SW480 (cell line): ENCODE data around the gene METTL16.
"Not testable (repeated sequence)": the region's sequence is repeated elsewhere in the genome, so short reads cannot be mapped to it uniquely, and the experiment has no call there.

Source experiments
- DNase-seq: peaks from one replicate; pipeline ENCODE4 v3.0.0-alpha.2; 2016; ENCODE audit warnings: low spot score

The METTL16 gene

DNA sequence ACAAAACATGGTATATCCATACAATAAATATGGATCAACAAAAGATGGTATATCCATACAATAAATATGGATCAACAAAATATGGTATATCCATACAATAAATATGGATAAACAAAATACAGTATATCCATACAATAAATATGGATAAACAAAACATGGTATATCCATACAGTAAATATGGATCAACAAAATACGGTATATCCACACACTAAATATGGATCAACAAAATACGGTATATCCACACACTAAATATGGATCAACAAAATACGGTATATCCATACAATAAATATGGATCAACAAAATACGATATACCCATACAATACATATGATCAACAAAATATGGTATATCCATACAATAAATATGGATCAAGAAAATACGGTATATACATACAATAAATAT lies 8.1 kb downstream of the METTL16 start:
- DNase-seq: no peak

DNA sequence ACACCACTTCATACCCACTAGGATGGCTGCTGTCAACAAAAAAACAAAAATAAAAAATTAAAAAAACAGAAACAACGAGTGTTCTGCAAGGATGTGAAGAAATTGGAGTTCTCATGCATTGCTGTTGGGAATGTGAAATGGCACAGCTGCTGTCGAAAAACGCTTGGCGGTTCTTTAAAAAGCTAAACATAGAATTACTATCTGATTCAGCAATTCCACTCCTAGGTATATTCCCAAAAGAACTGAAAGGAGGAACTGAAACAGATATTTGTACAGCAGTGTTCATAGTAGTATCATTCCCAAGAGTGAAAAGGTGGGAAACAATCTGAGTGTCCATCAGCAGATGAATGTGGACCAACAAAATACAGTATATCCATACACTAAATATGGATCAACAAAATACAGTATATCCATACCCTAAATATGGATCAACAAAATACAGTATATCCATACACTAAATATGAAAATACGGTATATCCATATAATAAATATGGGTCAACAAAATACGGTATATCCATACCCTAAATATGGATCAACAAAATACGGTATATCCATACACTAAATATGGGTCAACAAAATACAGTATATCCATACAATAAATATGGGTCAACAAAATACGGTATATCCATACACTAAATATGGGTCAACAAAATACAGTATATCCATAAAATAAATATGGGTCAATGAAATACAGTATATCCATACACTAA lies 8.7 kb downstream of the METTL16 start:
- DNase-seq: no peak

DNA sequence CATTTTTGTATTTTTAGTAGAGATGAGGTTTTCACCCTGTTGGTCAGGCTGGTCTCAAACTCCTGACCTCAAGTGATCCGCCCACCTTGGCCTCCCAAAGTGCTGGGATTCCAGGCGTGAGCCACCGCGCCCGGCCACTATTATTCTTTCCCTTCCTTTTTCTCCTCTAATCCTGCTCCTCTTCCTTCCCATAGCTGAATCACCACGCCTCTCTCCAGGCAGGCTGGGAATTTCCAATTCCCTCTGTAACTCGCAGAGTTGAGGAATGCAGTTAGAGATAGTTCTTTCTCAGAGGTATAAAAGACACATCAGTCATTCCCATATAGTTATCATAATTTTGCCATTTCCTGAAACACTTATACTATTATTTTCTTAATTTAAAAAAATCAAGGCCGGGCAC lies 11.2 kb downstream of the METTL16 start:
- no peak for DNase-seq

DNA sequence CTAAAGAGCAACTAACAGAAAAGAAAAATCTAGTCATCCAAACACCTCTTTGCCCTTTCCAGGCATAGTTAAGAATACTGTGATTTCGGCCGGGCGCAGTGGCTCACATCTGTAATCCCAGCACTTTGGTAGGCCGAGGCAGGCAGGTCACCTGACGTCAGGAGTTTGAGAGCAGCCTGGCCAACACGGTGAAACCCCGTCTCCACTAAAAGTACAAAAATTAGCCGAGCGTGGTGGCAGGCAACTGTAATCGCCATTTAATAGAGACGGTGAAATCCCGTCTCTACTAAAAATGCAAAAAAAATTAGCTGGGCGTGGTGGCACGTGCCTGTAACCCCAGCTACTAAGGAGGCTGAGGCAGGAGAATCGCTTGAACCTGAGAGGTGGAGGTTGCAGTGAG lies 22.4 kb downstream of the METTL16 start:
- not testable (repeated sequence) for DNase-seq

DNA sequence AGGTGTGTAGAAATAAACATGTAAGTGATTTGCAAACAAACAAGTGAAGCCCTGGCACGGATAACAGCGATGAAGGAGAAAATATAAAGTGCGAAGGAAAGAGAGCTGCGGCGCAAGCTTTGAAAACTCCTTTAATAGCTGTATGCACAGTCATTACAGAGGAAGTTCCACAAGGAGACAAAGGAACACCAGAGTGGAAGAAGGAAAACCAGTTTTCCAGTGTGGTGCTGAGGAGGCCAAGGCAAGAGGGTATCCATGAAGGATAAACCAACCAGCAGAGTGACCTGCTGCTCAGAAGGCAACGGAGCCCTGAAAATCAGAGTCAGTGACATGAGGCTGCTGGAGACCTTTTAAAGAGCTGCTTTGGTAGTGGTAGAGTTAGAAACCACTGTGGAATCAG lies 24.4 kb downstream of the METTL16 start:
- DNase-seq: no peak

DNA sequence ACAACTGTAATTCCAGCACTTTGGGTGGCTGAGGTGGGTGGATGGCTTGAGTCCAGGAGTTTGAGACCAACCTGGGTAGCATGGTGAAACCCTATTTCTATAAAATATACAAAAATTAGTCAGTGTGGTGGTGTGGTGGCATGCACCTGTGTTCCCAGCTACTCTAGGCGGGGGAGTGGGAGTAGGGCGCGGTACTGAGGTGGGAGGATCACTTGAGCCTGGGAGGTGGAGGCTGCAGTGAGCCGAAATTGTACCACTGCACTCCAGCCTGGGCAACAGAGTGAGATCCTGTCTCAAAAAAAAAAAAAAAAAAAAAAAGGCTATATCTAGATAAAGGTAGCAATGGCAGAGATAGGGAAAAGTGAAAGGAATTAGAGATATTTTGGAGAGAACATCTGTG lies 25.0 kb downstream of the METTL16 start:
- not testable (repeated sequence) for DNase-seq

DNA sequence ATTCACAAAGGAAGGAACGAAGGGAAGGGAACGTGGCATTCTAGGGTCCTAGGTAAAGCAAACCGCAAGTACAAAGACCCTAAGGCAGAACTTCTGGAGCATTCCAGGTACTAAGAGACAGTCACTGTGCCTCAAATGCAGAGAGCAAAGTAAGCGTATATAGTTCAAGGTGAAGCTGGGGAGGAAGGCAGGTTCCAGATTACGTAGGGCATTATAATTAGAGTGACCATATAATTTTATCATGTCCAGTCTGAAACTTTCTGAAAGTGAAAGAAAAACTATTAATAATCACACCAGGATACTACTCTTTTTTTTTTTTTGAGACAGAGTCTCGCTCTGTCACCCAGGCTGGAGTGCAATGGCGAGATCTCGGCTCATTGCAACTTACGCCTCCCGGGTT lies 25.7 kb downstream of the METTL16 start:
- DNase-seq: no peak

DNA sequence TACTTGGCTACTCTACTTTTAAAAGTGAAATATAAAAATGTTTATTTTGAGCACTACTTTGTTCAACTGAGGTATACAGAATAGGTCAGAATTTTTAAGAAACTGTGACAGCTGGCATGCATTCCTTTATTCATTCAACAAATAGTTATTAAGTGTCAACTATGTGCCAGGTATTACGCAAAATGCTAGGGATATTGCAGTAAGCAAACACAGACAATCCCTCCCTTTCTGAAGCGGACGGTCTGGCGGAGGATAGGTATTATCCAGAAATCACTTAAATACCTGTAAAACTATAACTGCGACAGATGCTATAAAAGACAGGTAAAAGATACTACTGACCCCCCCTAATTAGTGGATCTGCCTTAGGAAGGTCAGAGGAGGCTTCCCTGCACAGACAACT lies 26.1 kb downstream of the METTL16 start:
- DNase-seq: no peak

DNA sequence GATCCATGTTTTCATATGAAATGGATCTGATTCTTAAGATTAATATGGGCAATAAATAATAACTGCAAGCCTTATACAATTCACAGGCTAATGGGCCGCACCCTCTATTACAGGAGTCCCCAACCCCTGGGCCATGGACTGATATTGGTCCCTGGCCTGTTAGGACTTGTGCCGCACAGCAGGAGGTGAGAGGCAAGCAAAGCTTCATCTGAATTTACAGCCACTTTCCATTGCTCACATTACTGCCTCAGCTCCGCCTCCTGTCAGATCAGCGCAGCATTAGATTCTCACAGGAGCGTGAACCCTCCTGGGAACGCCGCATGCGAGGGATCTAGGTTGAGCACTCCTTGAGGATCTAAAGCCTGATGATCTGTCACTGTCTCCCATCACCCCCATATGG lies 26.8 kb downstream of the METTL16 start:
- DNase-seq: no peak

DNA sequence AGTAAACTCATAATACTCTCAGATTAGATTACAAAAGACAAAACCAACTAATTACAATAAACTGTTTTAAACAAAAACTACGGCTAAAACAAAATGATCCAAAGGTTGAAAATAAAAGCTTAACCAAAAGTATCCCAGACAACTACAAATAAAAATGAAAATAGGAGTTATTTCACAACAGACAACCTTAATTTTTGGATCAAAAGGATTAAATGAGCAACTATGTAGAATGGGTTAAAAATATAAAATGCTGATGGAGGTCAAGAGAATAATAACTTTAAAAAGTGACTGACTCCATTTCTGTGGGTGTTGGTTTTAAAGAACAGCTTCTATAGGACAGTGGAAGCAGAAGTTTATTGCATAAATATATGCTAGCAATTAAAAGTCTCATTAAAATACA lies 28.6 kb downstream of the METTL16 start:
- no peak for DNase-seq

DNA sequence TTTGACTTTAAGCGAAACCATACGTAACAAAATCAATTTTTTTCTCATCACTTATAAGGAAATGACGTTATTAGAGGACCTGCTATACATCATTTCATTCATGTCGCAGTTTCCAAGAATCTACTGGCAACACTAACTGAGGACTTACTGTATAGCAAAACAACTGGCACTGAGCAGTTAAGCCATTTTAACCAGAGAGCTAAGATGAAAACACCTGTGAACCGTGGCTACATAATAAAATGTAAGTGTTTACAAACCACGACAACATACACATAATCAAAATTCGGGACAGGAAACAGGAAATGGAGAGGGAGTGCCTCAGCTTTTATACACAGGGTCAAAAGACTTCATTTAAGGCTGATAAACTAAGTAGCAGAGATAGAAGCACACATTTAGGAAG lies 29.5 kb downstream of the METTL16 start:
- DNase-seq: no peak

DNA sequence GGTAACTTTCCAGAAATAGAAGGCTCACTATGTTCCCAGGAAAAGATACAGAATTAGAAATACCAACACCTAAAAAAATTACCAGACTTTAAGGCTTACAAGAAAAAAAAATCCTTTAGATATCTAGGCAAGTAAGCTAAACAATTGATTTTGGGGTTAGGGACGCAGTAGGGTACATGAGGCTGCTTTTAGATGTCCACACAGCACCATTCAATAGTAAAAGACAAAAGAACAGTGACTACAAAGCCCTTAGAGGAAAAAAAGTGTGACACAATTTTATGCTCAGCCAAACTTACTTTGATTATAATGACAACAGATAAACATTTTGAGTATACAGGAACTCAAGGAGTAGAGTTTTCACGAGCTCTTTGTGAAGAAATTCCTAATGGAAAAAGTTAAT lies 29.9 kb downstream of the METTL16 start:
- no peak for DNase-seq

DNA sequence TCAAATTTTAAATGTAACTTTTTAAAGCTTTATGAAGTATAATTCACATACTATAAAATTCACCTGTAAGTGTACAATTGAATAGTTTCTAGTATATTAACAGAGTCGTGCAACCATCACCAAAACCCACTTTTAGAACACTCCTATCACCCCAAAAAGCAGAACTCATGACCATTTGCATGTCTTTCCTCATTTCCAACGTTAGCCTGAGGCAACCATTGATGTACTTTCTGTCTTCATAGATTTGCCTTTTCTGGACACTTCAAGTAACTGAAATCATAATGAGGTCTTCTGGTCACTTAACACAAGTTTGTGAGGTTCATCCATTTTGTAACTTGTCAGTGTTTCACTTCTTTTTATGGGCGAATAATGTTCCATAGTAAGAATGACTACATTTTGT lies 33.2 kb downstream of the METTL16 start:
- no peak for DNase-seq

DNA sequence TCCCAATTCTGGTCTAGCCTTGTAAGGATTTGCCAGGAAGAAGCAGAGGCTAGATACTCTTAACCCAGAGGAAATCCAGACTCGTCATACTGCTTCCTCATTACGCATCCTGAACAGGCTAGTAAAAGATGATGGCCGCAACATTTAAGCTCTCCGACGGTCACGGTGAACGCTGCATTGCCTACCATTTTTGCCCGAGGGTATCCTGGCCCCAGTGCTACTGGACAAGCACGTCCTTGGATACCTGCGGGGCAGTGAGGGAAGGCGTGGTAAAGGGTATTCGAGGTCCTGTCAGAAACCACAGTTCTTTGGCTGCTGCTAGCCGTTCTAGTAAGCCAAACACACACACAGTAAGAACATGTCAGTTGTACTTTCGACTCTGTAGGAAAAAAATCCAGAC lies 36.6 kb downstream of the METTL16 start:
- DNase-seq: no peak

DNA sequence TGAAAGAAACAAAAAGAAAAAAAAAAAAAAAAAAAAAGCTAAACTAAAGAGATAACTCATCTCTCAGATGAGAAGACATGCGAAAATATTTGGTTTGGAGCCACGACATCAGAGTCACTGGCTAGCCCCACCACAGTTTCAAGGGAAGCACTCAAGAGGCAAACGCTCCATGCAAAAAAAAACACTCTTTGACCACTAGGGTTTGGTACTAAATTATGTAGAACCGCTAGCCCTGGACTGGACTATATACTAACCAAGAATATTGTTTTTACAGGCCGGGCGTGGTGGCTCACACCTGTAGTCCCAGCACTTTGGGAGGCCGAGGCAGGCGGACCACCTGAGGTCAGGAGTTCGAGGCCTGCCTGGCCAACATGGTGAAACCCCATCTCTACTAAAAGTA lies 37.3 kb downstream of the METTL16 start:
- no peak for DNase-seq

DNA sequence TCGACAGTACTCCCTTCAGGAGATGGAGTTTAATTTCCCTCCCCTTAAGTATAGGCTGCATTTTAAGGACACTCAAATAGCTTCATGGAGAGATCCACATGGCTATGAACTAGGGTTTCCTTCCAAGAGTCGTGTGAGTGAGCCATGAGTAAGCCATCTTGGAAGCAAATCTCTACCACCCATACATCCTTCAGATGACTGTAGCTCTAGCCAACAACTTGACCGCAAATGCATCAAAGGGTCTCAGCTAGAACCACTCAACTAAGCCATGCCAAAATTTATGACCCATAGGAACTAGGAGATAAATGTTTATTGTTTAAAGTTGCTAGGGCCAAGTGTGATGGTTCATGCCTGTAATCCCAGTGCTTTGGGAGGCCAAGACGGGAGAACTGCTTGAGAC lies 43.4 kb downstream of the METTL16 start:
- no peak for DNase-seq

DNA sequence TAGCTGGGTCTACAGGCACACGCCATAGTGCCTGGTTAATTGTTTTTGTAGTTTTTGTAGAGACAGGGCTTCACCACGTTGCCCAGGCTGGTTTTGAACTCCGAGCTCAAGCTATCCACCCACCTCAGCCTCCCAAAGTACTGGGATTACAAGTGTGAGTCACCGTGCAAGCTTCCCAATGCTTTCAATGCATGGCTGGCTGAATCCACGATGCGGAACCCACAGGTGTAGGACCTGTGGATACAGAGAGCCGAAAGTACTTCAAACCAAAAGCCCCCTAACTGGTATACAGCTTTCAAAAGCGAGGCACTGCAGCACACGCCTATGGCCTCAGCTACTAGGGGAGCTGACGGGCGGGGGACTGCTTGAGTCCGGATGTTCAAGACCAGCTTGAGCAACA lies 44.8 kb downstream of the METTL16 start:
- DNase-seq: no peak

DNA sequence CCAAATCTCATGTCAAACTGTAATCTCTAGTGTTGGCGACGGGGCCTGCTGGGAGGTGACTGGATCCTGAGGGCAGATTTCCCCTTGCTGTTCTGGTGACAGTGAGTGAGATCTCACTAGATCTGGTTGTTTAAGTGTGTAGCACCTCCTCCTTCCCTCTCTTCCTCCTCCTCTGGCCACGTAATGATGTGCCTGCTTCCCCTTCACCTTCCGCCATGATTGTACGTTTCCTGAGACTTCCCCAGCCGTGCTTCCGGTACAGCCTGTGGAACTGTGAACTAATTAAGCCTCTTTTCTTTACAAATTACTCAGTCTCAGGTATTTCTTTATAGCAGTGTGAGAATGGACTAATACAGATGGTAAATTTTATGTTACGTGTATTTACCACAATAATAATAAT lies 49.2 kb downstream of the METTL16 start:
- no peak for DNase-seq

DNA sequence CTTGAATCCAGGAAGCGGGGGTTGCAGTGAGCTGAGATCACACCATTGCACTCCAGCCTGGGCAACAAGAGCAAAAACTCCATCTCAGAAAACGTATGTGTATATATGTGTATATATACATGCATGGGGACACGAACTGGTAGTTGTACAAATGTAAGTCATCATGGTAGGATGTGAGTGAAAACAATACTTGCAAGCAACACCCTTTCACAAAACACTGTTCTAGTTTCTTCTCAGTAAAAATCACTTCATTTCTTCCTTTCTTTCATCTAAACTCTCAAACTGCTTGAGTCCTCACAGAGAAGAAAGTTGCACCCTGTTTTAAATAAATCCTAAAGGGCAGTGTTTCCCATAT lies 51.8 kb downstream of the METTL16 start:
- no peak for DNase-seq

DNA sequence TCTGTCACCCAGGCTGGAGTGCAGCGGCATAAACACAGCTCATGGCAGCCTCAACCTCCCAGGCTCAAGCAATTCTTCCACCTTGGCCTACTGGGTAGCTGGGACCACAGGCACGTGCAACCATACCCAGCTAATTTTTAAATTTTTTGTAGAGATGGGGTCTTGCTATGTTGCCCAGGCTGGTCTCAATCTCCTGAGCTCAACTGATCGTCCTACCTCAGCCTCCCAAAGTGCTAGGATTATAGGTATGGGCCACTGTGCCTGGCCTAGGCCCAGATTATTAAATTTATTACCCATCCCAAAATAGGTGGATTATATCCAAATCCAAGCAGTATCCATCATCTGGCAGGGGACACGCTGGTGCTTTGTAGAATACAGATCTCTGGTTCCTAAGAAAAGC lies 53.8 kb downstream of the METTL16 start:
- no peak for DNase-seq

DNA sequence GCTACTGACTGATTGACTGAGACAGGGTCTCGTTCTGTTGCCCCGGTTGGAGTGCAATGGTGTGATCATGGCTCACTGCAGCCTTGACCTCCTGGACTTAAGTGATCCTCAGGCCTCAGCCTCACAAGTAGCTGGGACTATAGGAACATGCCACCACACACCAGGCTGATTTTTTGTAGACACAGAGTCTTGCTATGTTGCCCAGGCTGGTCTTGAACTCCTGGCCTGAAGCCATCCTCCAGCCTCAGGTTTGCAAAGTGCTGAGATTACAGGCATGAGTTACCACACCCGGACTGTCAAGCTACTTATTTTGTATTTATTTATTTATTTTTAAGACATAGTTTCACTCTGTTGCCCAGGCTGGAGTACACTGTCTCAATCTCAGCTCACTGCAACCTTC lies 55.2 kb downstream of the METTL16 start:
- DNase-seq: no peak

DNA sequence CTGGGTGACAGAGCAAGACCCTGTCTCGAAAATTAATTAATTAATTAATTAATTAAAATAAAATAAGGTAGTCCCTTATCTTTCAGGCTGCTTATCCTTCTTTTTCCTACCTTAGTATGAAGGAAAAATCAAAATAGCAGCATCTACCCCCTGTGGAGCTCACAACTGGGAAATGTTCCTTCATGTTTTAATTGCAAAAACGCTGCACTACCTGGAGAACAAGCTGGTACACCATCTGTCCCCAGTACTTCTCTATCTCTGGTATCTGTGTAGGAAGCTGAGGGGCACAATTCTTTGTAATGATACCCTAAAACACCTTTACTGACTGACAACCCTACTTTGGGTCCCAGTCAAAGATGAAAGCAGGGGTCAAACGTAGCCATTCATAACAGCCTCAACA lies 55.7 kb downstream of the METTL16 start:
- no peak for DNase-seq

DNA sequence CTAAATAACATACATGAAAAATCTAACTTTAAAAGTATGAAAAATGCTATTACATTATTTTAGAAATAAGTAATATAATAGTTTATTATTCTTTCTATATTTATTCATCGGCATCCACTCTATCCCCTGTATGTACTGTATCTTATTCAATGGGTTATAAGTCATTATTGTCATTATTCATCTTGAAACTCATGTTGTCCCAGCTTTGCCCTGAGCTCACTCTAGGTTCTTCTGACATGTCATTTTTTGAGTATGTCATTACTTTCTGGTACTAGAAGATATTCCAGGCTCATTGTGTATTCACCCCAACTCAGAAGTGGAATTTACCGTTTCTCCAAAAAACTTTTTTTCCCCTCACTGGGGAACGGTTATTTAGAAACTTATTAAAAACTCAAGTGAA lies 57.8 kb downstream of the METTL16 start:
- no peak for DNase-seq

DNA sequence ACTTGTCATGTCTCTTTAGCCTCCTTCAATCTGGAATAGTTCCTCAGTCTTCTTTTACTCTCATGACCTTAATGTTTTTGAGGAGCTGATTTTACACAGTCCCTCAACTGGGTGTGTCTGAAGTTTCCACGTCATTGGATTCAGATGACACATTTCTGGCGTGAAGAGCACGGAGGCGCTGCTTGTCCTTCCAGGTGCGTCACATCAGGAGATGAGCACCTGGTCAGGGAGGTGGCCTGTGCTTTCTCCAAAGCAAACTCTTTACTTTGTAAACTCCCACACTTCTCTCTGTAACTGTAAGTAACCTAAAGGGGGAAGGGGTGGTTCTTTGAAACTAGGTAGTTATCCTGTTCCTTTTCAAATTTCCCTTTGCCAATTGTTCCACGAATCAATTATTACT lies 58.4 kb downstream of the METTL16 start:
- no peak for DNase-seq

DNA sequence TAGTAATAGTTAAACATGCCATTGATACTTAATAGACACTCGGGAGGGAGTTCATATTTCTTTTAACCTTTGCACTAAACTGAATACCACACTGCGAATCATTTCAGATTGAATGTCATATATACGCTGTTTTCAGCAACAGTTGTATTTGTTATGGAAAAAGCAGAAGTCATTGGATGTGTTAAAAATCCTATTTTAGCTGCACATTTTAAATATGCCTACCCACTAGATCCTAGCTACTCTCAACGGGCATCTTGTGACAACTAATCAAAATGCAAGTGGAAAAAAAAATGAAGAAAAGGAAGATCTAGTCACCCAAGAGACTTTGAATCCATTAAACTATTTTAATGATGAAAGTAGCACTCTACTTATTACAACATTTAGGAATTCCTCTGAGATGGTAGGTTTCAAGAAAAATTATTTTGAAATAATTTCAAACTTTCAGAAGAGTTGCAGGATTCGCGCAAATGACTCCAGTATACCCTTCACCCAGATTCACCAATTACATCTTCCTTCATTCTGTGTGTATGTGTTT lies 59.4 kb downstream of the METTL16 start:
- no peak for DNase-seq
